ENCODE results near the gene METRNL.

Gene METRNL

GRCh38 chr17:83098241-83099085 is 19.1 kb downstream of the METRNL start:
- TF ChIP-seq SIN3A (IDR thresholded peaks at IDR 0.05; ENCODE audit: borderline replicate concordance, insufficient read depth, low read length) (no peak), POLR2AphosphoS5 (IDR thresholded peaks at IDR 0.05; ENCODE audit: low read depth, low read length) (0 out of 2 replicates have a peak, but pooled peaks have one; percentile 11)

- TF ChIP-seq REST (IDR thresholded peaks at IDR 0.05; ENCODE audit: insufficient read depth in 1 of 2, low read depth in 2 of 2, low read length in 2 of 2) (no peak), FOXP2 (optimal IDR thresholded peaks at IDR 0.05; ENCODE audit: borderline replicate concordance, extremely low read depth, extremely low read length, insufficient read depth) (no peak), POLR2AphosphoS5 (IDR thresholded peaks at IDR 0.05; ENCODE audit: low read depth, low read length) (no peak), TAF1 (IDR thresholded peaks at IDR 0.05; ENCODE audit: borderline replicate concordance, insufficient read depth, low read length) (no peak), SIN3A (IDR thresholded peaks at IDR 0.05; ENCODE audit: borderline replicate concordance, insufficient read depth, low read length) (no peak)
Observed at GRCh38 chr17:83099086-83099555, 19.7 kb downstream of the METRNL start.

DNA sequence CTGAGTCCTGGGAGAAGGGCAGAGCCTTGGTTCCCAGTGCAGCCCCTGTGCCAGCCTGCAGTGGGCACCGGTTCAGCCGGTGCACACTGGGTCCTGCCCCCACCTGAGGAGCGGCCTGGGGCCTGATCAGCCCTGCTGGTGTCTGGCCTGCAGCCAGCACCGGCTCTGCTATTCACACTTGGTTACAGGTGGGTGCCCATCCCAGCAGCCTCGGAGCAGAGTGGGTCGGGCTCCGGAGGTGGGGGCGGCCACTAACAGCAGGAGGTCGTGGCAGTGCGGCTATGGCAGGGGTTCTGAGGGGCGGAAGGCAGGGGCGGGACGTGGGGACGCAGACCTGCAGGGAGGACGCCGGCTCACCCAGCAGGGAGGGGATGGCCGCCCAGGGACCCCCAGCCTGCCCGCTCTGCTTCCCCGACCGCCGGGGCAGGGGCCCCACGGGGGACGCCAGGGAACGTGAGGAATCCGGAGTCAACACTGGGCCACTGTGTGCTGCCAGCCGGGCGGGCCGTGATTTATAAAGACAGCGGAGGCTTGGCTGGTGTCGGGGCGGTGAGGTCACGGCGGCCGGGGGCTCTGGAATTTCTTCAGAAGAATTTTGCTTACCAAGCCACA is 20.3 kb downstream of the METRNL start:
- TF ChIP-seq REST (IDR thresholded peaks at IDR 0.05; ENCODE audit: insufficient read depth in 1 of 2, low read depth in 2 of 2, low read length in 2 of 2) = no peak
- TF ChIP-seq TAF1 (IDR thresholded peaks at IDR 0.05; ENCODE audit: borderline replicate concordance, insufficient read depth, low read length) = no peak
- no peak for TF ChIP-seq POLR2AphosphoS5 (IDR thresholded peaks at IDR 0.05; ENCODE audit: low read depth, low read length)
- peak; percentile 6 for TF ChIP-seq FOXP2 (optimal IDR thresholded peaks at IDR 0.05; ENCODE audit: borderline replicate concordance, extremely low read depth, extremely low read length, insufficient read depth)
- no peak for TF ChIP-seq SIN3A (IDR thresholded peaks at IDR 0.05; ENCODE audit: borderline replicate concordance, insufficient read depth, low read length)

DNA sequence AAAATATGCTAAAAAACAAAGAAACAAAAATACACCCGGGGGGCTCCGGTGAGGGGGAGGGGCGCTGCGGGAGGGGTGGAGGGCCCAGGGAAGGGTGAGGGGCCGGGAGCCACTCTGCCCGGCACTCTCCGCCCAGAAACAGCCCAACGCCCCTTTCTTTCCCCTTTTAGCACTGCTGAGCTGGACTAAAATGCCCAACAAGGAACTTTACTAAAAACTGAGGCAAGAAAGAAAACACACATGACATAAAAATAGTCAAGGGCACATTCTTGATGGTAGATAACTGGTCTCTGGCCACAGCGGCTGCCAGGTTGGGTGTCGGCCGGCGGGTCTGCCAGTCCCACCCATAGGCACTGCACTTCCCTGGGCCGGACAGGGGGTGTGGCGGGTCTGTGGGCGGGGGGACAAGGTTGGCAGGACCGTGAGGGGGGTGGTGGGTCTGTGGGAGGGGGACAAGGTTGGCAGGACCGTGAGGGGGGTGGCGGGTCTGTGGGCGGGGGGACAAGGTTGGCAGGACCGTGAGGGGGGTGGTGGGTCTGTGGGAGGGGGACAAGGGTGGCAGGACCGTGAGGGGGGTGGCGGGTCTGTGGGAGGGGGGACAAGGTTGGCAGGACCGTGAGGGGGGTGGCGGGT is 20.9 kb downstream of the METRNL start:
- TF ChIP-seq TAF1 (IDR thresholded peaks at IDR 0.05; ENCODE audit: borderline replicate concordance, insufficient read depth, low read length) = no peak
- TF ChIP-seq REST (IDR thresholded peaks at IDR 0.05; ENCODE audit: insufficient read depth in 1 of 2, low read depth in 2 of 2, low read length in 2 of 2) = no peak
- TF ChIP-seq POLR2AphosphoS5 (IDR thresholded peaks at IDR 0.05; ENCODE audit: low read depth, low read length) = no peak

DNA sequence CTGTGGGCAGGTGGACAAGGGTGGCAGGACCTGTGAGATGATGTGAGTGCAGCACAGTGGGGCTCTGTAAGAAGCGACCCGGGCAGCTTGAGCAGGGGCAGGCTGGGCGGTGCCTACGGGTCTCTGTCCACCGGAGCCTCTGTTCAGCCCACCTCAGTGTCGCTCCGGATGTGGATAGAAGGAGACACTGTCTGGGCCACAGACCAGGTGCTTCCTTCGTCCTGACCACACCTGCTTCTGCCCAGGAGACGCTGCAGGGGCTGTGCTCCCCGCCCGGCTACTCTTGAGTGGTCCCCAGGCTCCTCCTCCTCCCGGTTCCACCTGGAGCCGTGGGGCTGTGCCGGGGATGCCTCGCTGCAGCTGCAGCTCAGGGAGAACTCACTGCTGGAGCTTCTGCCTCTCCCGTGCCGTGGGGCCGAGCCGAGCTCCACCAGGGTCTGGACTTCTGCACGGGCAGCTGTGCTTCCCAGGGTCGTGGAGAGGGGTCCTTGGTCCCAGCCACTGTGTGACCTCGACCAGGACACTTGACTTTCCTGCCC is 21.5 kb downstream of the METRNL start:
- TF ChIP-seq REST (IDR thresholded peaks at IDR 0.05; ENCODE audit: insufficient read depth in 1 of 2, low read depth in 2 of 2, low read length in 2 of 2) (no peak), FOXP2 (optimal IDR thresholded peaks at IDR 0.05; ENCODE audit: borderline replicate concordance, extremely low read depth, extremely low read length, insufficient read depth) (no peak), POLR2AphosphoS5 (IDR thresholded peaks at IDR 0.05; ENCODE audit: low read depth, low read length) (no peak), TAF1 (IDR thresholded peaks at IDR 0.05; ENCODE audit: borderline replicate concordance, insufficient read depth, low read length) (no peak), SIN3A (IDR thresholded peaks at IDR 0.05; ENCODE audit: borderline replicate concordance, insufficient read depth, low read length) (no peak)
